Activated gamma-delta T cell (primary cell): ENCODE results near the gene SLC12A1.
A peak's percentile ranks its signal among the peaks of the same experiment; 100 is the strongest.

Source experiments
- DNase-seq: peaks from one replicate; lab custom pipeline; 2025; lab: John Stamatoyannopoulos, UW
- total RNA-seq, 2 donors: gene quantifications; one replicate each; lab custom pipeline; 2026; lab: John Stamatoyannopoulos, UW

SLC12A1 gene
- total RNA-seq, result 0 reads per million in 2 donors

GRCh38 chr15:48205981-48206380 lies at the start of gene SLC12A1:
Gene SLC12A1 (plus strand): TSS chr15:48206302. CDS start chr15:48207720, 1,418 bp downstream.
- DNase-seq, result no peak

- no peak for DNase-seq
Observed at GRCh38 chr15:48168616-48169015, 37.5 kb upstream of the SLC12A1 start.

DNA sequence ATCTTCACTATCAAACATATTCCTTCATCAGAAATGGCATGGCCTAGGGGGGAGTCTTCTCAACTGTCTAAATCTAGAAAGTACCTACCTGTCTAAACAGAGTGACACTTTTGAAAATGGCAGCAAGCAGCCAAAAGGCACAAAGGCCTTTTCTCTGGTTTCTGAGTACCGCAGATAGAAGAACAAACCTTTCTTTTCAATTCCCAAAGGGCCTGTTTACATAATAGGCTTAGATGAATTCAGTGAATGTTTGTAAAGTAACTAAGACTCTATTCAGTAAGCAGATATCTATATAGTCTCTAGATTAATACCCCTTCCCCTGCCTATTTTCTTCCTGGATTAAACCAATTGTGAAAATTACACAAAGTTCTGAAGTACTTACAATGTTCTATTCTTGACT lies 35.1 kb upstream of the SLC12A1 start:
- DNase-seq, result no peak

DNA sequence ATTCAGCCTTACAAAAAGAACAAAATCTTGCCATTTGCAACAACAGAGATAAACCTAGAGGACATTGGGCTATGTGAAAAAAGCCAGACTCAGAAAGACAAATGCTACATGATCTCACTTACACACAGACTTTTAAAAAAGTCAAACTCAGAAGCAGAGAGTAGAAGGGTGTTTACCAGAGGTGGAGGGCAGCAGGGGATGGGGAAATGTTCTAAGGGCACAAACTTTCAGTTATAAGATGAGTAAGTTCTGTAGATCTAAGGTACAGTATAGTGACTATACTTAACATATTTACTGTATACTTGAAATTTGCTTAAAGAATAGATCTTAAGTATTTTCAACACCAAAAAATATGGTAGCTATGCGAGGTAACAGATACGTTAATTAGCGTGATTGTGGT lies 31.0 kb upstream of the SLC12A1 start:
- DNase-seq, result no peak

GRCh38 chr15:48176112-48176511 lies 30.0 kb upstream of the SLC12A1 start:
- DNase-seq, result no peak

GRCh38 chr15:48176957-48177356 lies 29.1 kb upstream of the SLC12A1 start:
- no peak for DNase-seq

DNA sequence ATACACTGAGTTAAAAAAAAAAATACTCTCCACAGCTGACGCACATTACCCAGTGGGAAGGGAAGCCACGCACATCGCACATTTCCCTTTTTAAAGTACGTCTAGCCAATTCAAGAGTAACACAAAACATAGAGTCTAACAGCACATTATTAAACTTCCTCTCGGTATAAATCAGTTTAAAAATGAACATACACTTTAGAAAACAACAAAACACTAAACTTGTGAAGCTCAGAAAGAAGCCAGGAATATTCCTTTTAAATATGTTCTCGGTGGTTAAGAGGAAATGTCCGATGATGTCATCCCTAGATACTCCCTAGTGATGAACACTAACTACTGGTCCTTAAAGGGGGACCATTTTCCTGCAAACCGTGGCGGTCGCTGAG lies 28.7 kb upstream of the SLC12A1 start:
- no peak for DNase-seq

DNA sequence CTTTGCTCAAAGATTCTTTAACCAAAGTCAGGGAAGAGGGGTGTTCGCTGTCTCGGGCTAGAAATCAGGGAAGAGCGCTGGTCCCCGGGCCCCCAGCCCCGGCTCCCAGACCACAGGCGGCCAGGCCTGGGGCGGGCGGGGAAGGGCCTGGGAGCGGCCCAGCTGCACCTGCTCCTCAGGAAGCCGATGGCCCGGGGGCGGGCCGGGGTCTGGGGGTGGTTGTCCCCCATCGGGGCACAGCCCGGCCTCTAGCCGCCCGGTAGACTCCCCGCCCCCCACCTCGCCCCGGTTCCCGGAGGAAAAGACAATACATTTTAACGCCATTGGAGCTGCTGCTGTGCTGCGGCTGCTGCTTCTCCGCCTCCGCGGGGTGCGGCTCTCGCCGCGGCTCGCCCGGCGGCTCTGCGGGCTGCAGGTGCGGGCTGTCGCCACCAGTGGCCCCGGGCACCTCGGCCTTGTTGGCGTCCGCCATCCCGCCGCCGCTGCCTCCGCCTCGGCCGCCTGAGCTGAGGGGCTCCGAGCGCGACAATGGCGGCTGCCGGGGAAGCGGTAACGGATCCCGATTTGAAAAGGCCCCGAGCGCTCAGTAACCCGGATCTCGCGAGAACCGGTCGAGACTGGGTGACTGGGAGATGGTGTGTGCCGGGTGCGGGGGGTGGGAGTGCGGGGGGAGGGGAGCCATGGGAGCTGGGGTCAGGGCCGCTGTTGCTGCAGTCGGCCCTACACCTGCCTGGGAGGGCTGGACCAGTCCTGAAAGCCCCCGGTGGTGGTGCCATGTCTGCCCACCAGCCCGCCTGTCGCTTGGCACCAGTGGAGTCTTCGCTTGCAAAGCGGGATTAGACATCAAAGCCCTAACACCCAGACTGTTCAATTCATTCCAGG lies 28.1 kb upstream of the SLC12A1 start, which contains the start of gene MYEF2:
Gene MYEF2 (minus strand): TSS at position 530 of the 882 bp plus-strand sequence. CDS start 58 bp downstream, at position 472.
- DNase-seq, result peak; percentile 20

DNA sequence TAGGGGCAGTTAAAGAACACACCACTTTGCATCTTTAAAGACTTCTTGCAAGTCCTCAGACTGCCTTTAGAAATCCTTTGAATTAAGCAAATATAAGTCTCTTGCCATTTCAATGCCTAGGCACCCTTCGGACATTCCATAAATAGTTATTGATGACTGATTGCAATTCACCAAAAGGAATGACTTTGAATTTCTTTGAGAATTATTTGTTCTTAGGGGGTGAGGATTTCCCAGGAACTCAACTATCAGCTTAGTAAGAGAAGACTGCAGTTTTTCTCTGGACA lies 27.5 kb upstream of the SLC12A1 start:
- no peak for DNase-seq

- DNase-seq, result no peak
Observed at GRCh38 chr15:48182749-48183148, 23.4 kb upstream of the SLC12A1 start.

DNA sequence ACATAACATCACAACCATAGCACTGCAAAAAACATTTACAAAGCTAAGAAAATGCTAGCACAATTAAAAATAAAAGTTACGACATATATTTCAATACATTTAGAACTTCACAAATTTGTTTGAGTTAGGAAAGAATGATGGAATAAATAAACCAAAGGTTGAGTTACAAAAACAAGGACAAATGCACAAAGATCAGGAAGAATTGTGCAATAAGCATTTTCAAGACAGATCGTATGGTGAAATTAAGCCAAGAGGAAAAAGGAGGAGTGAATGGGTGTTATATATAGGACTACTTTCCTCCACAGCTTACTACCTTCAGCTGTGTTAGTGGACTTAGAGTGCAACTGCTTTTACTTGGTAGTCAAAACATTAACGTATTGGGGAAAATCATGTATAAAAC lies 20.6 kb upstream of the SLC12A1 start:
- no peak for DNase-seq

DNA sequence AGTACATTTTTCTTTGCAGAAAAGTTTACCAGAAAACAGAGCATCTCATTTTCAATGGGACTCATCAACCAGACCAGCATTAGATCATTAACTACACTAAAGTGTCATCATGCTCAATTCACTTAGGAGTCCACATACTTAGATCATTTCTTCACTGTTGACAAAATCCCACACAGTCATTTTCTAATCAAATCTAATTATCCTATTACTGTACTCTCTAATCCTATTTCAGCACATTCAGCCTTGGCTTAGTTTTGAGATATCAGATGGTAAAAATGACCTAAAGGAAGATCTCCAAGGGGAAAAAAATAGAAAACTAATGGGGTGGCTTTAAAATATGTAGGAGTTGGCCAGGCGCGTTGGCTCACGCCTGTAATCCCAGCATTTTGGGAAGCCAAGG lies 19.8 kb upstream of the SLC12A1 start:
- no peak for DNase-seq

GRCh38 chr15:48190932-48191573 lies 15.0 kb upstream of the SLC12A1 start:
- DNase-seq, result no peak

DNA sequence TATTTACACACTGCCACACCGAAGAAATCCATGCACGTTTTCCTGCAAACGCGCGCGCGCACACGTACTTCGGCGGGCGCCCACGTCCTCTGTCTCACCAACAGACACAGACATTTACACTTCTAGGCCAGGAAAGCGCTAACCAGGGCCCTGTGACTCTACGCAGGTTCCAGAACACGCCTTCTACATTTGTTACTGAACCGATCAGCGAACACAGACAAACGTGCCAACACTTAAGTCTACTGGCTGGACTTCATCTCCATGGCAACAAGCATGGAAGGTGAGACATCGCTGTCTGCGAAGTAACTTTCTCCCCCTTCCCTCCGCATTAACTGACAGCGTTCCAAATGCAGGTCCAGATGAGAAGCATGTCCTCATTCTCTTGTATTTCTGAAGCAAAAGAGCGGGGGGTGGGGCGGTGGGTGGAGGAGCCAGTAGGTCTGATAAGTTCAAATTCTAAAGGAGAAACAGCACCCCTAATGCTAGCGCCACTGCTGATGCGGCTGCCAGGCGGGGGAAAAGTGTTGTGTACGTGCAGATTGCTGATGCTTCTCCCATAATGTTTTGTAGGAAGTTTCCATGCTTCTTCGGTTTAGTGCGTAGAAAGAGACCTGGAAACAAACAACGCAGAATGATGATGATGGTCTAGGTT lies 14.4 kb upstream of the SLC12A1 start, which contains the start of gene CTXN2:
Gene CTXN2 (plus strand): TSS at position 92 of the 652 bp plus-strand sequence. CDS start 9,636 bp downstream, outside the sequence.
- DNase-seq, result no peak

- DNase-seq, result no peak
Observed at GRCh38 chr15:48202068-48202467, 4.0 kb upstream of the SLC12A1 start.

- DNase-seq, result no peak
Observed at GRCh38 chr15:48221261-48221660, 15.2 kb downstream of the SLC12A1 start.

GRCh38 chr15:48221885-48222284 lies 15.8 kb downstream of the SLC12A1 start:
- DNase-seq, result no peak

DNA sequence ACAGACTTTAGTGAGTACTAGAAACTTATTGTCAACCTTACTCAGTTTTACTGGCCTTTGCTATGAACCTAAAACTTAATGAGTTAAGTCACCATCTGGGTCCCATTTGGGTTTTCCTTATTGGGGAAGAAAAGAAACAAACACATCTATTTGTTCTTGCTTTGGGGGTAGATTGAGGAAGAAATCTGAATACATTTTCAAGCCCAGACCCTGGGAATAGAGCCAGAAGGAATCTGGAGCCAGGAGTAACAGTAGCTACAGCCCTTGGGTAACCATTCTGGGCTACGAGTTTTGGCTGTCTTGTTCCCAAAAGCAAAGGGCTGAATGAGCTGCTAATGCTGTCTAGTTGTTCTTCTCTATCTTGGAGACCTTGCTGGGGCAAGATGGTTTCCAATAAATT lies 16.5 kb downstream of the SLC12A1 start:
- no peak for DNase-seq

DNA sequence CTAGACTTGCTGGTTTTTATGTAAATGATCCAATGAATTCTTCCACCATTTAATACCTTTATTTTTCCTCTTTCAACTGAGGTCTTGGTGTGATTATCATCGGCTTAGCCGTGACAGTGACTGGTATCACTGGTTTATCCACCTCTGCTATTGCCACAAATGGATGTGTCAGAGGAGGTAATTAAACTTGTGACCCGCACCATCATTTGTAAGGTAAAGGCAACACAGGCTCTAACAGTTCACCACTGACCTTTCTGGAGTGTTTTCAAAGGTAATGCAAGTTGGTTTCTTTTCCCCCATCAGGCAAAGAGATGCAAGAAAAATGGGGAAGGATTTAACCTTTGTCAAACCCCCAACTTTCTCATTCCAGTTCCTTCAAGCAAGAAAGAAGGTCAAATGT lies 19.7 kb downstream of the SLC12A1 start:
- no peak for DNase-seq

DNA sequence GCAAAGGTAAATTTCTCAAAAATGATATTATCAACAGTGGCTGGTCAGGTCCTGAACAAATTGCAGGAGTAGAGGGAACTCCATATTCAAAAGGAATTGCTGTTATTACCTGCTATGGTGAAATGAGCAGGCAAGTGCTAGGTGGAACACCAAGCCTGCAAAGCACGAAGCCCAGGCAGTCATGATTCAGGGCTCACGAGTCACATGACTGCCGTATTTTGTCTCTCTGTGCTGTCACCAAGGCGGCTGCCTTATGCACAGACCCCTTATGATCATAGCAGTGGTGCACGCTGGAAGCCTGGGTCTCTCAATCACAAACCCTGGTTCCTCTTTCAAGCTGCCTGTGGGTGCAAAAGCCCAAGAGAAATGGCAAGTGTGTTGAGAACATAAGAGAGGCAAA lies 24.4 kb downstream of the SLC12A1 start:
- DNase-seq, result no peak

DNA sequence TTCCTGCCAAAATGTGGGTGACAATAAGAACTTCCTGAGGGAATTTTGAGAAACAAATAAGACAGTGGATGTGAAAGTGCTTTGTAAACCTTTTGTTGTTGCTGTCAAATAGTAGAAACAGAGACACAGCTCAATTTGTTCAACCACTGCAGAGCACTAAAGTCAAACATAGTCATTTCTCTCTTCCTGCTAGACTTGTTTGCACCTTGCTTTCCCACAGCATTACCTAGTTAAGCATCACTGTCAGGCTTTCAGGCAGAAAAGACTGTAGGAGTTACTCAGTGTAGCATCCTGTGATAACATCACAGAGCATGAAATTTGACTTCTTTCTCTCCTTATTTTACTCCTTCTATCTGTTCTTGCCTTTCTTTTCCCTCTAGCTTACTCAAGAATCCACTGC lies 27.1 kb downstream of the SLC12A1 start:
- no peak for DNase-seq

DNA sequence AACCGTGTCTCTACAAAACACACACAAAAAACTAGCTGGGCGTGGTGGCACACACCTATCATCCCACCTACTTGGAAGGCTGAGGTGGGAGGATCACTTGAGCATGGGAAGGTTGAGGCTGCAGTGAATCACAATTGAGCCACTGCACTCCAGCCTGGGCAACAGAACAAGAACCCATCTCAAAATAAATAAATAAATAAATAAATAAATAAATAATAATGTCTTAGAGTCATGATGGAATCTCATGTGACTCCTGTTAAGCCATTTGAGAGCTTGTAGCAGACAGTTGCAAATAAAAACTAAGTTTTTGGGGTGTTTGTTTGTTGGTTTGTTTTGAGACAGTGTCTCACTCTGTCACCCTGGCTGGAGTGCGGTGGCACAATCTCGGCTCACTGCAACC lies 33.2 kb downstream of the SLC12A1 start:
- DNase-seq, result no peak

DNA sequence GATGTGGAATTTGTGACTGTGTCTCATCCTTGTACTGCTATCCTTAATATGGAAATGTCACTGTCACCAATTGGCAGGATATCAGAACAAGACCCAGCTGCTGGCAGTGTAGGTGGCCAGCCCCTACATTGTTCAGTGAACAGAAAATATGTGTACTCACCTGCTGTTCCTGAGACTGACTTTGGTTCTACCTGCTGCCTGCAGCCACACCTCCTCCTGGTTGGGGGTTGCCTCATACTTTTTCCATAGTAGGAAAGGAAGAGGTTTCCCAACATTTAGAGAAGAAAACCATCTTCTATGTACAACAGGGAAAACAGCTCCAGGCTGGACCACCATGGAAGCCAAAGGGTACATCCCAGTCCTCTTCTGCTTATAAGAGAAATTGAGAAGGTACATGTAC lies 35.9 kb downstream of the SLC12A1 start:
- DNase-seq, result no peak
